Effector CD4-positive, alpha-beta T cell (primary cell): ENCODE measurements around the gene ZNF775.

Experiments
- DNase-seq: peaks from one replicate; pipeline ENCODE4 v3.0.0-alpha.2; 2020

Gene ZNF775

GRCh38 chr7:150444674-150445365 lies 65.7 kb downstream of the ZNF775 start:
- no peak for DNase-seq

- DNase-seq: no peak
Measured at GRCh38 chr7:150446288-150446938, 67.3 kb downstream of the ZNF775 start.
